HG03571 (cell line): ENCODE results near the gene RPN2.

Experiments
- ATAC-seq: cut with Tn5 transposase; IDR thresholded peaks from one replicate; pipeline ENCODE4 v1.9.1; 2021; ENCODE audit not compliant: unreplicated experiment

The RPN2 gene

DNA sequence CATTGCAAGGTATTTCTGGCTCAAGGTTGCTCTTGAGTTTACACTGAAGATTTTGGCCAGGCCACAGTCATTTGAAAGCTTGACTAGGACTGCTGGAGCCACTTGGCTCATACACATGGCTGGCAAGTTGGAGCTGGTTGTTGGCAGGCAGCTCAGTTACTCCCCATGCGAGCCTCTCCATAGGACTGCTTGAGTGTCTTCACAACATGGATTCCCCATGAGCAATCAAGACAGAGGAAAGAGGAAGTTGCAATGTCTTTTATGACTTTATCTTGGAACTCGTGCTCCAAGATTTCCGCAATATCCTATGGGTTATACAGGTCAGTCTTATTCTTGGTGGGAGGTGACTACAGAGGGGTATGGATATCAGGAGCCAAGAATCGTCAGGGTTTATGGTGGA, 109.0 kb downstream of the RPN2 start:
- no peak for ATAC-seq

DNA sequence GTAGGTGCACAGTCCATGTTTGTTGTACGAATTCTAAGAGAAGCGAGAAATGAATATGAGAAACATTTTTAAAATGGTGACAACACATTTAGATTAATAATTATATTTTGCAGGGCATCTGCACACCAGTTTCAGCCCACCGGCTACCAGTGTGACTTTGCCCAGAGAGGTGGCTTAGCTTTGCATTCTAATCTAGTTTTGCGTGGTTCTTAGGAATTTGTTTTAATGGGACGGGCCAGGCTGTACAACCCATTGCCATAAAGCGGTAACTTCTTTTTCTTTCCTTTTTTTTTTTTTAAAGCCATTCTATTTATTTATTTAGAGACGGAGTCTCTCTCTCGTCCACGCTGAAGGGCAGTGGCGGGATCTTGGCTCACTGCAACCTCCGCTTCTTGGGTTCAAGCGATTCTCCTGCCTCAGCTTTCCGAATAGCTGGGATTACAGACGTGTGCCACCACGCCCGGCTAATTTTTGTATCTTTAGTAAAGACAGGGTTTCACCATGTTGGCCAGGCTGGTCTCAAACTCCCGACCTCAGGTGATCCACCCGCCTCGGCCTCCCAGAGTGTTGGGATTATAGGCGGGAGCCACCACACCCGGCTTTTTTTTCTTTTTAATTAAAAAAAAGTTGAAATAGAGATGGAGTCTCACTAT, 111.2 kb downstream of the RPN2 start:
- ATAC-seq: no peak
